NCI-H187 (cell line): ENCODE measurements around the gene GLUD2.
"Not testable (repeated sequence)": the region's sequence is repeated elsewhere in the genome, so short reads cannot be mapped to it uniquely, and the experiment has no call there.

Experiments
- DNase-seq, 2 experiments: peaks; one replicate each; lab custom pipeline; 2025; lab: John Stamatoyannopoulos, UW

Gene GLUD2

DNA sequence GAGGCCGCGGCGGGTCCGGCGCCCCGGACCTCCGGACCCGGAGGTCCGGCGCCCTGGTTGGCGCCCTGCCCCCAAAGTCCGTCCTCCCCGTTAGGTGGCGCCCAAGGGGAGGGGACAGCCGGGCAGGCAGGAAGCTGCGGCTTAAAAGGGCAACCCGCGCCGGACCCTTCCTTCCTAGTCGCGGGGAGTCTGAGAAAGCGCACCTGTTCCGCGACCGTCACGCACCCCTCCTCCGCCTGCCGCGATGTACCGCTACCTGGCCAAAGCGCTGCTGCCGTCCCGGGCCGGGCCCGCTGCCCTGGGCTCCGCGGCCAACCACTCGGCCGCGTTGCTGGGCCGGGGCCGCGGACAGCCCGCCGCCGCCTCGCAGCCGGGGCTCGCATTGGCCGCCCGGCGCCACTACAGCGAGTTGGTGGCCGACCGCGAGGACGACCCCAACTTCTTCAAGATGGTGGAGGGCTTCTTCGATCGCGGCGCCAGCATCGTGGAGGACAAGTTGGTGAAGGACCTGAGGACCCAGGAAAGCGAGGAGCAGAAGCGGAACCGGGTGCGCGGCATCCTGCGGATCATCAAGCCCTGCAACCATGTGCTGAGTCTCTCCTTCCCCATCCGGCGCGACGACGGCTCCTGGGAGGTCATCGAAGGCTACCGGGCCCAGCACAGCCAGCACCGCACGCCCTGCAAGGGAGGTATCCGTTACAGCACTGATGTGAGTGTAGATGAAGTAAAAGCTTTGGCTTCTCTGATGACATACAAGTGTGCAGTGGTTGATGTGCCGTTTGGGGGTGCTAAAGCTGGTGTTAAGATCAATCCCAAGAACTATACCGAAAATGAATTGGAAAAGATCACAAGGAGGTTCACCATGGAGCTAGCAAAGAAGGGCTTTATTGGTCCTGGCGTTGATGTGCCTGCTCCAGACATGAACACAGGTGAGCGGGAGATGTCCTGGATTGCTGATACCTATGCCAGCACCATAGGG, at the start of gene GLUD2:
Gene GLUD2 (plus strand): TSS at position 170 of the 979 bp plus-strand sequence. CDS start 75 bp downstream, at position 245.
- not testable (repeated sequence) for DNase-seq

DNA sequence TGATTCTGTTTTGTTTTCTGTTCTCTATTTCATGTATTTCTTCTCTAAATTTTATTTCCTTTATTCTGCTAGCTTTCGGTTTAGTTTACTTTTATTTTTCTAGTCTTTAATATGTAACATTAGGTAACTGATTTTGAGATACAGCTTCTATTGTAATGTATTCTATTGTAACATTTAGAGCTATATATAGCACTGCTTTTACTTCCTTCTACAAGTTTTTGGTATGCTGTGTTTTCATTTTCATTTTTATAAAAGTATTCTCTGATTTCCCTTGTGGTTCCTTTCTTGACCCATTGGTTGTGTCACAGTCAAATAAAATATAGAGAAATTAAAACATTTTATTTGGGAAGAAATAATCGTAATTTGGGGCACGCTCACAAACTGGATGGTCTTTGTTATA, 48.0 kb upstream of the GLUD2 start:
- DNase-seq, result no peak

DNA sequence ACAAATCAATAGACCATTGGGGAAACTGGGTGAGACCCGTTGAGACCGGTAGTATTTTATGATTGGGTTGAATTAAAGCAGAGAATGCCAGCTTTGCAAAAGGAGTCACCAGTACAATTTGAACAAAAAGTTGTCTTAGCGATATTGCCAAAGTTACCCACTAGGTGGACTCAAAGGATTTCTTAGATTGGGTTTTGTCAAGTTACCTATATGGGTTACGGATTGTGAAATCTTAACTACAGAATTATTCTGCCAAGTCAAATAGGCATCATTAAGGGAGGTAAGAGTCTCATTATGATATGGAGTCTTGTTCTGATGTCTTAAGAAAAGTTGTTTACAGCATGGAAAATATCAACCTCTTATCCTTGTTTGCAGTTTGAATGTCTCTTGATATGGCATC, 46.8 kb upstream of the GLUD2 start:
- no peak for DNase-seq

GRCh38 chrX:121008920-121009319, 38.5 kb upstream of the GLUD2 start:
- no peak for DNase-seq

DNA sequence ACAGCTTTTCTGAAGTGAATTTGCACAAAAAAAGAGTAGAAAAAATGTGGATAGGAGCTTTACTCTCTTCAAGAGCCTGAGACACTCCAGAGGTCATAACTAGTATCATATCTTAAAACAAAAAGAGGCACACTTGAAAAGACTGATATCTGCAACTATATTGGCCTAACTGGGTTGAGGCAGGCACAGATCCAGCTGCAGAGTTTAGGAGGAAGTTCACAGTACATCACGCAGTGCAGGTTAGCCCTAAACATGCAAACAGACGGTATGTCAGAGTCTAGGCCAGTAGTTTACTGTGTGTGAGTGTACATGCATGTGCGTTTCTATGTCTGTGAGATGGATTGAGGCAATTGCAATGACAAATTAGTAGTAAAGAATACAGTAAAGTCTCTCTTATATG, 37.6 kb upstream of the GLUD2 start:
- no peak for DNase-seq

- DNase-seq, result no peak
Observed at GRCh38 chrX:121010218-121010617, 37.2 kb upstream of the GLUD2 start.

DNA sequence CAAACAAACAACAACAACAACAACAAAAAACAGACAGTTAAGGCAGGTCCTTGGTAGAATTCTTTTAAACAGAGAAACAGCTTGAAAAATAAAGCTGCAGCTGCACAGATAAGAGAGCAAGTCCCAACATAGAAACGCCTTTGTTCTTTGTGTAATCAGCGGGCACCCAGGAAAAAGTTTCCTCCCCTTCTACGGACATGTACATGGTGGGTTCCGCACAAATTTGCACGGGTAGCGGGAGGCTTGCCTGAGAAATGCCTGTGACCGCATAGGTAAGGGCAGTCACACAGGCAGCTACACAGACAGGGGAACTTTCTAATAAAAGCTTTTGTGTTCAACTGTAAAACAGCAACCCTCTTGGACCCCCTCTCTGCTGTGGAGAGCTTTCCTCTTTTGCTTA, 36.2 kb upstream of the GLUD2 start:
- DNase-seq, result no peak

GRCh38 chrX:121013897-121014455, 33.4 kb upstream of the GLUD2 start:
- no peak for DNase-seq

DNA sequence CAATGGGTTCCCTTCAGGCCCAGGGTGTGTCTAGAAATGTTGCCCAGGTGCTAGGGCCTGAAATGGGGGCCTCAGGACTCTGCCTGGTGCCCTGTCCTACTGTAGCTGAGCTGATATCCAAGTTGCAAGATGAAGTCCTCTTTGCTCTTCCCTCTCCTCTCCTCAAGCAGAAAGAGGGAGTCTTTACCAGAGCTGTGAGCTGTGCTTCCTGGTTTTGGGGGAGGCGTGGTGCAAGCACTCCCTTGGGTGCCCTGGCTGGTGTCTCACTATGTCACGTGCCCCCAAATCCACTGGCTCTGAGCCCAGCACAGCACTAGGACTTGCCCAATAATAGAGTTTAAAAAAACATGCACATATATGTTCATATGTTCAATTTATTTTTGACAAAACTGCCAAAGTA, 32.6 kb upstream of the GLUD2 start:
- no peak for DNase-seq

DNA sequence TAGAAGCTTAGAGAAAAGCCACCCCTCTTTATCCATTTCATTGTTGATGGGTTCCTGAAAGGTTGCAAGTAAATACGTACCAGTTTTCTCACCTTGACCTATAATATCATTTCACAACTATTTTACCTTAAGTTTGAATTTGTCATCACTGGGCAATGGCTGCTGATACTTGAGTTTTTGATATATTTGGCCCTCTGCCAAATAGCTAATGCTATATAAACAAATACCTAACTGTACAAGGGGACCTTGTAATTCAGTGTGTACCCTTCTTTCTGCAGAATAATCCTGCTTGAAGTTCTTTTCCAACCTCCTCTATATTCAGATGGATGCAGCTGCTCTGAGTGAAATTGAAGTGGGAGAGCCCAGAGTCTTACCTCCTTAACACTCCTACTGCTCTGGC, 19.0 kb upstream of the GLUD2 start:
- no peak for DNase-seq

DNA sequence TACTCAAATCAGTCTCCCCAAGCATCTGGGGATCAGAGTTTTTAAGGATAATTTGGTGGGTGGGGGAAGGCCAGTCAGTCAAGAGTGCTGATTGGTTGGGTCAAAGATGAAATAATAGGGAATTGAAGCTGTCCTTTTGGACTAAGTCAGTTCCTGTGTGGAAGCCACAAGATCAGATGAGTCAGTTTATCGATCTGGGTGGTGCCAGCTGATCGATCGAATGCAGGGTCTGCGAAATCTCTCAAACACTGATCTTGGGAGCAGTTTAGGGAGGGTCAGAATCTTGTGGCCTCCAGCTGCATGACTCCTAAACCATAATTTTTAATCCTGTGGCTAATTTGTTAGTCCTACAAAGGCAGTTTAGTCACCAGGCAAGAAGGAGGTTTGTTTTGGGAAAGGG, 17.3 kb upstream of the GLUD2 start:
- DNase-seq, result no peak

- no peak for DNase-seq
Observed at GRCh38 chrX:121032531-121032930, 14.9 kb upstream of the GLUD2 start.

DNA sequence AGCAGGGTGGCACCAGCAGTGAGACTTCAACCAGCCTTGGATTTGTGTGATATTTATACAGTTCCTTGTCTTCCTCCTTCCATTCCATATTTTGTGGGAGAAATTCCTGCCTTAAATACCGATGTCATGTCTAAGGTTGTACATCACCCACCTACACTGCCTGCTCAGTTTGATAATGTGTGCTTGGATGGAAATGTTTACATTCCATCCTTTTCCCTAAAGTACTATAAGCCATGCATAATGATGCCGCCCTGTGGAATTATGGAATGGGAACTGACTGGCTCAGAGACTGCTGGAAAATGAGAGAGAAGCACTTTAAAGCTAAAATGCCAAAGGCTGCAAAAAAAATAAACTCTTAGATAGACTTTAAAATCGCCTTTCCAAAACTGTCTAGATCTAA, 11.3 kb upstream of the GLUD2 start:
- no peak for DNase-seq

- DNase-seq, result no peak
Observed at GRCh38 chrX:121036951-121037350, 10.5 kb upstream of the GLUD2 start.

DNA sequence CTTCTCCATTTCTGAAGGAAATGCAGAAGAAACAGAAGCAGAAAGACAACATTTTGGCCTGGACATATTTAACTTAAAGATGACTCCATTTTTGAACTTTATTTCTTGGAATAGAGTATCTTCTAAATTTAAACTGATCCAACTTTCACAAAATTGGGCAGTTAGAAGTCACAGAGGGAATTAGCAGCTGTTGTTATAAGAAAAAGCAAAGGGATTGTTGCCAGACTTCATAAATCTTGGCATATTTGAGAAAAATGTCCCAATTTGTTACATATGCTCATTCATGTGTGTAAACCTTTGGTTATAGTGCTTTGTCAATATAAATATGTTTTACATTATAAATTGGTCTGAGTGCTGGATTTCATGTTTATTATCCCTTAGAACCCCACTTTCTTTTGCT, 3.4 kb downstream of the GLUD2 start:
- no peak for DNase-seq

GRCh38 chrX:121052122-121052521, 4.7 kb downstream of the GLUD2 start:
- no peak for DNase-seq

GRCh38 chrX:121062289-121062688, 14.9 kb downstream of the GLUD2 start:
- DNase-seq, result no peak

- DNase-seq, result no peak
Observed at GRCh38 chrX:121064579-121064978, 17.2 kb downstream of the GLUD2 start.

DNA sequence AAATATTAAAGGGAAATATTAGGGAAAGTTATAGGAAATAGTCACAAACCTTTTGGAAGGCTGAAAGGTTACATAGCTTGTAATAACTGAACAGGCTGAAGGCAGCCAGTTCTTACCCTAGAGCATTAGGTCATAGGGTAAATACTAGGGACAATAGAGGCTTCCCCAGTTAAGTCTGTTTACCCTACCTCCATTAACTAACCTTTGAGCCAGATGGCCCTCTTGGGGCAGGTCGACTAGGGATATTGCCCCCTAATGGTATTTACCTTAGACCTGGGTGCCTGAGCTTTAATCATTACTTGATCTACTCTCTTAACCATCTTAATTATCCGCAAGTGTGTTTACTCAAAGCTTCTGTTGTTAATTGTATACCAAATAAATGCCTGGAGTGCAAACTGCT, 36.8 kb downstream of the GLUD2 start:
- not testable (repeated sequence) for DNase-seq

GRCh38 chrX:121084903-121085611, 37.6 kb downstream of the GLUD2 start:
- DNase-seq, result no peak

DNA sequence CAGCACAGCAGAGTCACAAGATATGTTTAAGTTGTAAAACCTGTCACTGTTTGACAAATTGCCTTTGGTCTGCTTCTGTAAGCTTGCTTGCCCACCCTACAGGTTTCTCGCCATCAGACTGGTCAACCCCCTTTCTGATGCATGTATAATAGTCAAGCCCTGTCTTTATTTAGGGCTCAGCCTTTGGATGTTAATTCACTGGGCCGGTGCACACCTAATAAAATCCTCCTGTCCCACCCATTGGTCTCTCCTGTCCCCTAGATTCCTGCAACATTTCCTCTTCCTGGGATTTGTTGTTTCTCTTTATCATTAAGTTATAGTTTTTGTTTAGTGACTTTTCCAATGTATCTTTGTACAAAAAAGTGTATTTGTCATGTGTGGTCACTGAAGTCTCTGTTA, 38.2 kb downstream of the GLUD2 start:
- no peak for DNase-seq

DNA sequence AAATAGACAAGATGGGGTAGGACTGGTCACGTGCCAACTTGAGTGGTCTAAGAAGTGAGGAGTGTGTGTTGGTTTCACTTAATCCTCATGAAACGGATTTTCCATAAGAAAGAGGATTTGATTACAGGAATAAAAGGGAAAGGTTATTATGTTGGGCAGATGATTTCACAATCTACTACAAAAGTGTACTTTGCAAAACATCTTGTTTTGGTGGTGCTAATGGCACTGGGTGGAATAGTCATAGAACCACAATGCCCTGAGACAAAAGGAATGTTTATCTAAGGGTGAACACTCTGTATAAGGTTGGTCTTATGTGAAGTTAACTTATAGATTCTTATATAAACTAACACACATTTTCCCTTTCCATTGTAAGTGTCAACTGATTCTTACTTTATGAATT, 45.6 kb downstream of the GLUD2 start:
- no peak for DNase-seq
